D721Med (cell line): Measurements from ENCODE around the gene ZNF443.
"Not testable (repeated sequence)": the region's sequence is repeated elsewhere in the genome, so short reads cannot be mapped to it uniquely, and the experiment has no call there.

Experiments used
- DNase-seq: peaks from one replicate; pipeline ENCODE4 v3.0.0; 2011; ENCODE audit warnings: low spot score; ENCODE audit not compliant: insufficient read length
- FAIRE-seq: peaks from 2 replicates; lab custom pipeline; 2011; peaks lifted over from hg19 to GRCh38; lab: Jason Lieb, UNC
- TF ChIP-seq, protein P1 (sequence below): IDR thresholded peaks from 2 replicates; pipeline ENCODE4 v1.5.1; 2012; ENCODE audit warnings: mild to moderate bottlenecking, control low read depth; ENCODE audit not compliant: insufficient read depth; ENCODE audit errors: missing control alignments

The ZNF443 gene

DNA sequence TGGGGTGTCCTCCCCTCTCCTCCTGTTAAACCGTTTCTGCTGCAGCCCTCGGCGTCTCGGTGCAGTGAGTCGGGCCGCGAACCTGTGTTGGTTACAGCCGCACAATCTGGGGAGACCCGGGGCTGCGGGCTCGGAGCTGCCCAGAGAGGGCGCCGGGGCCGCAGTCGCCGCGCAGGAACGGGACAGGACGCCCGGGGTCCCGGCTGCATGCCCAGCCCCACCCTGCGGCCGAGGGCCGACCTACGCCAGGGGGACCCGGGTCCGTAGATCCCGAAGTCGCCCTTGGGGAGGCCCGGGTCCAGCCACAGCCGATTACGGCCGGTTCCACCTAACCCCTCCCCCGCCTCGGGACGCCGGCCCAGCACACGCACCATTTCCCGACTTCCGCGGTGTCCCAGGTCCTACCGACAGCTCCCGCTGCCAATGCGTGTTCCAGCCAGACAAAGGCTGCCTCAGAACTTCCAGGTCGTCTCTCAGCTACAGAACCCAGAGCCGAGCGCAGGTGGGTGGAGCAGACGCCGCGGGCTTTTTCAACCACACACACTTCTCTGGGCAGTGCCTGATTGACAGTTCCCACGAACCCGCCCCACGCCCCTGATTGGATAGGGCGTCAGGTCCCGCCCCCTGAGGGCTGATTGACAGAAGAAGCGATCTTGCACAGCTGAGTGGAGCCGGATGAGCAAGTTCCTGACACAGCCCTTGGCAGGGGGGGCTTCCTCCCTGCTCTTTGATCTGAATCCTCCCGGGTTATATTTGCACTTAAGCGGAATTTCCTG is at the start of gene ZNF443:
Gene ZNF443, minus strand, starts transcription at position 481 of the 776 bp plus-strand sequence. Its CDS starts 107 bp downstream, at position 374.
- DNase-seq (peak; percentile 62), FAIRE-seq (no peak)
- TF ChIP-seq, protein P1, sequence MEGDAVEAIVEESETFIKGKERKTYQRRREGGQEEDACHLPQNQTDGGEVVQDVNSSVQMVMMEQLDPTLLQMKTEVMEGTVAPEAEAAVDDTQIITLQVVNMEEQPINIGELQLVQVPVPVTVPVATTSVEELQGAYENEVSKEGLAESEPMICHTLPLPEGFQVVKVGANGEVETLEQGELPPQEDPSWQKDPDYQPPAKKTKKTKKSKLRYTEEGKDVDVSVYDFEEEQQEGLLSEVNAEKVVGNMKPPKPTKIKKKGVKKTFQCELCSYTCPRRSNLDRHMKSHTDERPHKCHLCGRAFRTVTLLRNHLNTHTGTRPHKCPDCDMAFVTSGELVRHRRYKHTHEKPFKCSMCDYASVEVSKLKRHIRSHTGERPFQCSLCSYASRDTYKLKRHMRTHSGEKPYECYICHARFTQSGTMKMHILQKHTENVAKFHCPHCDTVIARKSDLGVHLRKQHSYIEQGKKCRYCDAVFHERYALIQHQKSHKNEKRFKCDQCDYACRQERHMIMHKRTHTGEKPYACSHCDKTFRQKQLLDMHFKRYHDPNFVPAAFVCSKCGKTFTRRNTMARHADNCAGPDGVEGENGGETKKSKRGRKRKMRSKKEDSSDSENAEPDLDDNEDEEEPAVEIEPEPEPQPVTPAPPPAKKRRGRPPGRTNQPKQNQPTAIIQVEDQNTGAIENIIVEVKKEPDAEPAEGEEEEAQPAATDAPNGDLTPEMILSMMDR: no peak

DNA sequence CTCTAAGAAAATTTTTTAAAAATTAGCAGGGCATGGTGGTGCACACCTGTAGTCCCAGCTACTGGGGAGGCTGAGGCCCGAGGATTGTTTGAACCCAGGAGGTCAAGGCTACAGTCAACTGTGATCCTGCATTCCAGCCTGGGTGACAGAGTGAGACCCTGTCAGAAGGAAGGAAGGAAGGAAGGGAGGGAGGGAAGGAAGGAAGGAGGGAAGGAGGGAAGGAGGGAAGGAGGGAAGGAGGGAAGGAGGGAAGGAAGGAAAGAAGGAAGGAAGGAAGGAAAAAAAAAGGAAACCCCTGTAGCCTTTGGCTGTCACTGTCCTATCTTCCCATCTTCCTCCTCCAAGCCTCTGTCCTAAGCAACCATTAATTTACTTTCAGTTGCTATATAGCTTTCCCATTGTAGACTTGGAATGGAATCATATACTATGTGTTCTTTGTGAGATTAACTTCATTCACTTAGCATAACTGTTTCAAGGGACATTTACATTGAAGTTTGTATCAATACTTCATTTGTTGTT is 45.5 kb upstream of the ZNF443 start:
- not testable (repeated sequence) for FAIRE-seq, DNase-seq

DNA sequence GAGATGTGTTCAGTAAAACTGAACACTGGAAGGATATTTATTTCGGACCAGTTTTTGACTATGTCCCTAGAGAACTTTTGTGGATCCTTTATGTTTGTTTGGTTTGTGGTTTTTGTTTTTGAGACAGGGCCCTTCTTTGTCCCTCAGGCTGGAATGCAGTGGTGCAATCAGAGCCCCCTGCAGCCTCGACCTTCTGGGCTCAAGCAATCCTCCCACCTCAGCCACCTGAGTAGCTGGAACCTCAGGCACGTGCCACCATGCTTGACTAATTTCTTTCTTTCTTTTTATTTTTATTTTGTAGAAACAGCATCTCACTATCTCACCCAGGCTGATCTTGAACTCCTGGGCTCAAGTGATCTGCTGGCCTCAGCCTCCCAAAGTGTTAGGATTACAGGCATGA is 44.8 kb upstream of the ZNF443 start:
- DNase-seq: no peak
- no peak for FAIRE-seq
- TF ChIP-seq, protein P1: no peak

DNA sequence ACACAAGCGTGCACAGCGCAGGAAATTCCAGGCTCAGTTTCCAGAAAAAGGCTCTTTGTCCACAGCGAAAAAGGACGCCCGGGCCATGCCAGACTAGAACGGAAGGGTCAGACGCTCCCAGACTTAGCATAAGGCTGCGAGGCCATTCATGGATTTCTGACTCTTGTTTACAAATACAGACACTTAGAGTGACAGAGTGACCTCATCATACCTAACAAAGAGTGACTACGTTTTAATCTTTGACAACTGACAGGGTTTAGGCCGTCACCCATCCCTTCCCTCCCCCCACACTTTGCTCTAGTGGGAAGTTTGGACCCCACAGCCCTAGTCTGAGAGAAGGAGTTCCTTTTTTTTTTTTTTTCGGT is 44.2 kb upstream of the ZNF443 start:
- TF ChIP-seq, protein P1: no peak
- no peak for DNase-seq
- no peak for FAIRE-seq

DNA sequence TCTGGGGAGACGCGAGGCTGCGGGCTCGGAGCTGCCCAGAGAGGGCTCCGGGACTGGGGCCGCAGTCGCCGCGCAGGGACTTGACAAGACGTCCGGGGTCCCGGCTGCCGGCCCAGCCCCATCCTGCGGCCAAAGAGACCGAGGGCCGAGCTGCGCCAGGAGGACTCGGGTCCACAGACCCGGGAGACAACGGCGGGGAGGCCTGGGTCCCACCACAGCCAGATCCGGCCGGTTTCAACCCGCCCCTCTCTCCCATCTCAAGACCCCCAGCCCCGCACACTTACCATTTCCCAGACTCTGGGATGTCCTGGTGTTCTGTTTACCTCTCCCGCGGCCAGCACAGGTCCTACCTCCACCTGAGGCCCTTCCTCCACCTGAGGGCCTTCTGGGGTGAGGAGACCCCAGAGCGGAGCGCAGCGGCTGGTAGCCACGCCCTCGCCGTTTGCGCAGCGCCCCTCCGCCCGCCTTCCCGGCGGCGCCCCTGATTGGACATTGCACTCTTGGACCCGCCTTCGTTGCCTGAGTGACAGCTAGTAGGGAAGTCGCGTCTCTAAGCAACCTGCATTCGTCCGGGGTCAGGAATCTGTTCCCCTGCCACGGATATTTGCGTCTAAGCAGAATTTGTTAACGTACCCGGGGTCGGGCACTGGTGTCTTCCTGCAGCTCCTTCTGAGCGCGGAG is 43.7 kb upstream of the ZNF443 start, which contains the start of gene ZNF709:
Gene ZNF709, minus strand, starts transcription at position 446 of the 681 bp plus-strand sequence. Its CDS starts 159 bp downstream, at position 287.
- FAIRE-seq (no peak), DNase-seq (peak; percentile 54)
- TF ChIP-seq, protein P1: no peak

DNA sequence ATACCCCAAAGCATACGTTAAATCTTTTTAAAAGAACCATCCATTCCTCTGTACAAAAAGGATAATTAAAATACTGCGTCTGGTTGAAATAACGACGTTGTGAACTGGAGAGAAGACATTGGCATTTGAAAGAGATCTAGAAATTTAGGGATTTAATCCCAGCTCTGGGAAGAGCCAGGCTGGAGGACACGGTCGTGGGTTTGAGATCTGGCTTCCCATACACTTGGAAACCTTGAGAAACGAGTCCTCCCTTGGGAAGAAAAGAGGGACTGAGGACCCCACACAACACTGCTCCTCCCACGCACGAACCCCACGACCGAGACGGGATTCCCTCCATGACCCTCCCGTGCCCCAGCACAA is 43.2 kb upstream of the ZNF443 start:
- DNase-seq: no peak
- TF ChIP-seq, protein P1: no peak
- no peak for FAIRE-seq

DNA sequence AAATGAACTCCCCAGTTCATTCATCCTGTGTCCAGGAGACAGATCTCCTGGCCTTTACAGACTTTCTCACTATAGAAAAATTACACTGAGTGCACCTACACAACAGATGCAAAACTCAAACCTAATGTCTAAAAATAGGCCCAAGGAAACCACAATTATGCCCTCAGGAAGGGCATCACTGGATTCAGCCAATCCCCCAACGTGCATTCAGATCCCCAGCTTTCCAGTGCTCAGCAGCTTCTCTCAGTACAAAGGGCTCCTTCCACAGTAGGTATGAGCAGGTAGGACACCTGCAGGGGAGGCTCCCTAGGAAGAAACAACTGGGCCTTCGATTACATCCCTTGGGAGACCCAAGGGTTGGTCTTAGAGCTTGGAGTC is 41.7 kb upstream of the ZNF443 start:
- no peak for FAIRE-seq
- TF ChIP-seq, protein P1: no peak
- no peak for DNase-seq
